NCI-H2196 treated with DMSO at 0.1 percent for 48 hours (cell line): ENCODE measurements around the gene TIGD2.

Source experiments
- DNase-seq: peaks from one replicate; lab custom pipeline; 2025; ENCODE audit not compliant: unreplicated experiment; lab: John Stamatoyannopoulos, UW

TIGD2 gene

DNA sequence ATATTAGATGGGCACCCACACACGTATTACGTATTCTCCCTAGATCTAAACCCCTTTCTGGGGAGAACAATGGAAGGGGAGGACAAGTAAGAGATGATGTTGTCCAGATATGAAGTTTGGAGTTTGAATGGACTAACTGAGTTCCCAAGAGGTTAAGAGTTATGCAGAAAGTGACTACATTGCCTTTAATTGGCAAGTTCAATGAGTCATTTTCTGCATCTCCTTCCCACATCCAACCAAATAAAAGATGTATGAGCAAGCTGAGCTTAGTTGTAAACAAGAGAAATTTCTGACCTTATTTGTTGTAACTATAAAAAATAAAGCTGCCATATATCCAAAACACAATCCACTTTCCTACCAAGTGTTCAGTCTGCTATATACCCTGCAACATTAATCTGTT, 50.5 kb downstream of the TIGD2 start:
- DNase-seq, result no peak

DNA sequence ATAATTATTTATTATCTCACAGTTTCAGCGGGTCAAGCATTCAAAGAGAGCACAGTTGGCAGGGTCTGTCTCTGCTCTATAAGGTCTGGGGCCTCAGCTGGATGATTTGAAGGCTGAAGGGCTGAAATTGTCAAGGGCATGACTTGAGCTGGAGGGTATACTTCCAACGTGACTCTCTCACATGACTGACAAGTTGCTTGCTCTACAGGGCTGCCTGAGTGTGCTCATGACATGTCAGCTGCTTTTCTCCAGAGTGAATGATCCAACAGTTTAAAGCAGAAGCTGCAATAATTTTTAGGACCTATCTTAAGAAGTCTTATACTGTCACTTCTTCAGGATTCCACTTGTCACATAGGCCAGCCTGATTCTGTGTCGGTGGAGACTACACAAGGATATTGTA, 51.2 kb downstream of the TIGD2 start:
- no peak for DNase-seq

DNA sequence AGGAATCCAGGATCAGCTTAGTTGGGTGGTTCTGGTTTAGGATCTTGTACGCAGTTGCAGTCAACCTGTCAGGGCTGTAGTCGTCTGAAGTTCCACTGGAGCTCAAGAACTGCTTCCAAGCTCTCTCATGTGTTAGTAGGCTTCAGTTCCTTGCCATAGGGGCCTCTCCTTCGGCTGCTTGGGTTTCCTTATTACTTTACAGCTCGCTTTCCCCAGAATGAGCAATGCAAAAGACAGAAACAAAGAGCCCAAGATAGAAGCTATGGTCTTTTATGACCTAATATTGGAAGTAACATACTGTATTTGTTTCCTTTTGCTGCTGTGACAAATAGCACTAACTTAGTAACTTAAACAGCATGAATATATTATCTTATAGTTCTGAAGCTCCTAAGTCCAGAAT, 51.7 kb downstream of the TIGD2 start:
- DNase-seq, result no peak

DNA sequence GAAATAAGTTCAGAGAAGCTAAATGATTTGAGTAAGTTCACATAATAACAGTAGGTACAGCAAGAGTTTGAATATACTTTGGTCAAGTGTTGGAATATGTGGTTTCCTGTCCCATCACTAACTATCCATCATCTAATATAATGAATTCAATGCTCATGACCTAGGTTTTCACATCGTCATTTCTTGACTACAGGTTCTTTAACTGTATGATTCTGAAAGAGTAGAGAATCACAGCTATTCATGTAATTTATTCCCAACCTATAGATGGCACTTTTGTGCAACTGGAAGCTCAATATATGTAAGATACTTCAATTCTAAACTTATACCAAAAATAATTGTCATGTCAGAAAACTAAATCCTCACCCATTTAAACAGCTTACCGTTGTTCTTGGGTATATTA, 53.1 kb downstream of the TIGD2 start:
- DNase-seq, result no peak
